Daoy (cell line): ENCODE measurements around the gene RAET1L. TPM values are rescaled to one million over a fixed set of nuclear protein-coding genes. Genes with fewer than 3 reads are reported as not detected.
"Not testable (repeated sequence)": the region's sequence is repeated elsewhere in the genome, so short reads cannot be mapped to it uniquely, and the experiment has no call there.

ENCODE experiments used
- DNase-seq: peaks from one replicate; pipeline ENCODE4 v3.0.0-alpha.2; 2015; ENCODE audit warnings: low read depth
- total RNA-seq: library from RNA; depleted of rRNA; stranded (reverse); fragments of >200 nt; shearing (Covaris generic); gene quantifications from 2 replicates; pipeline ENCODE4 v1.2.3, GENCODE V29; 2014

The RAET1L gene
- total RNA-seq, 1 experiment from 2014 or later = 1.1 TPM

GRCh38 chr6:150044621-150045145 is 19.4 kb upstream of the RAET1L start:
- no peak for DNase-seq

DNA sequence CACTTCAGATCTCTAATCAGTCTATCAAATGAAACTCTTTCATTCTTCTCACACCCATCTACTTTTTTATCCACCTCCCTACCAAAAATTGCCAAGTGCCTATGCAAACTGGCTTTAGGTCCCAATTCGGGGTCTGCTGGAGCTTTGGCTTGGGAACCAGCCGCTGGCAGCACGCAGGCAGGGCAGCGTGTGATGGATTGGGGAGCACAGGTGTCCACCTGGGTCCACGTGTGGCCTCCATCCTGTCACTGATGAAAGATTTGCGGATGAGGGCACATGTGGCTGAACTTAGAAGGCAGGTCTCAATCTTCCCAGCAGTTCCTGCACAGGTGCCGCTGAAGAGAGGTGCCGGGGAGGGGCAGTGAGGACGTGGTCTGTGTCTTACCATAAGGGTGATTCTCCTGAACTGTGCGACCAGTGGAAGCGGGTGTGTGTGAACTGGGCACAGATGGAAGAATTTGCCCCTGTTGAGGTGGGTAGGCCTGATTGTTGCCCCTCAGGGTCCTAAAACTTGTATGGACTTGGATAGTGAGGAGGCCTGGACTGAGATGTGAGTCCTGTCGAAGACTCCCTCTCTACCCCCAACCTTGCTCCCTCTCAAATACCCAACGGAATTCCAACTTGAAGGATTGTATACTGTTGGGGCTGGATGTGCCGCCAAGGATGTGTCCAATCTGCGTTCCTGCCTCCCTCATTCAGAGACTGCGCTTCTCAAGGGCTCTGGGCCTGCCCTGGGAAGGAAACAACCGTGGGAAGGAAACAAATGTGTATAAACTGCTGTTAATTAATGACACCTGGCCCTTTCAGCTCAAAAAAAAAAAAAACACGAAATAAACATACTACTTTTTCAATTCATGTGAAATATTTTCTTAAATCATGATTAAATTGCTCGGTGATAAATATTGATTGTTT is 18.4 kb upstream of the RAET1L start:
- no peak for DNase-seq

GRCh38 chr6:150043096-150043495 is 17.8 kb upstream of the RAET1L start:
- DNase-seq = no peak

DNA sequence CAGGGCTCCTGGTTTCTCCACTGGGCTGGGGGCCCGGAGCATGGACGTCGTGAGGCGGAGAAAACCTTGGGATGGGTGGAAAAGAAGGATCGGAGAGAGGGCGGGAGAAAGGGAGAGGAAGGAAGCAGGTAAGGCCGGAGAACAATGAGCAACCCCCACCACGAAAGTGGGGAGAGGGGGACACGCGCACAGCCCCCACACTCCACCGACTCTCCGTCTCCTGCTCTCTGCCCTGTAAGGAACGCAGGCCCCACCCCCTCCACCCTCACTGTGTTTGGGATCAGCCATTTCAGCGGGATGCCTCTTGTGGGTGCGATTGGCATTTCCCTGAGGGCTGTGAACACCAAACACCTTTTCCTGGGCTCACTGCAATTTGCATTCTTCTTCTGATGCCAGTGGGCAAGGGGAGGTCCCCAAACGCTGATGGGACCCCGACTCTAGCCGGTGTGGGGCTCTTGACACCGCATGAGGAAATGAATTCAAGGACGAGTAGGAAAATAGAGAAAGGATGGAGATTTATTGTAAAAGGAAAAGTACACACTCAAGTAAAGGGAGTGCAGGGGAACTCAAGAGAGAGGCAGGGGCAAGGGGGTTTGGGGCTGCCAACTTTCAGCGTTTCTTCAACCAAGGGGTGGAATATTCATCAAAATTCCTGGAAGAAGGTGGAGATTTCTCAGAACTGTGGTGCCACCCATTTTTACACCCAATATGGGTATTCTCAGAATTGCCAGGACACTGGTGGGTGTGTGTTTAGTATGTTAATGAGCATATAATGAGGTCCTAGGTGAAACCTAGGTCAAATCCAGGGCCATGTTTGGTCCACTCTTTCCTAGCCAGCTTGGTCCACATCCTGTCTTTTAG is 13.1 kb upstream of the RAET1L start:
- DNase-seq = peak; percentile 51

- DNase-seq = peak; percentile 21
These were observed 12.3 kb upstream of the RAET1L start for GRCh38 chr6:150037526-150038201.

- no peak for DNase-seq
These were observed 10.7 kb upstream of the RAET1L start for GRCh38 chr6:150036081-150036480.

- DNase-seq = no peak
These were observed 8.0 kb upstream of the RAET1L start for GRCh38 chr6:150033207-150033771.

DNA sequence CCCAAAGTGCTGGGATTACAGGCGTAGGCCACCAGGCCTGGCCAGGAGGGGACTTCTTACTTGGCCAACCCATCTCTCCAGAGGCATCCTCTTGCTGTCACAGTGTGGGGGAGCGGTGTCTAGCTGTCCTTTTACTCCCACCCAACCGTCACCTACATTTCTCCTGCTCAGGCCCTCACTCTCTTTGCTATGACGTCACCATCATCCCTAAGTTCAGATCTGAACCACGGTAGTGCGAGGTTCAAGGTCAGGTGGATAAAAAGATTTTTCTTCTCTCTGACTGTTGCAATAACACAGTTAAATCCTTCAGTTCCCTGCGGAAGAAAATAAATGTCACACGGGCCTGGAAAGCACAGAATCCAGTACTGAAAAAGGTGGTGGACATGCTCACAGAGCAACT is 7.3 kb upstream of the RAET1L start:
- DNase-seq = no peak

DNA sequence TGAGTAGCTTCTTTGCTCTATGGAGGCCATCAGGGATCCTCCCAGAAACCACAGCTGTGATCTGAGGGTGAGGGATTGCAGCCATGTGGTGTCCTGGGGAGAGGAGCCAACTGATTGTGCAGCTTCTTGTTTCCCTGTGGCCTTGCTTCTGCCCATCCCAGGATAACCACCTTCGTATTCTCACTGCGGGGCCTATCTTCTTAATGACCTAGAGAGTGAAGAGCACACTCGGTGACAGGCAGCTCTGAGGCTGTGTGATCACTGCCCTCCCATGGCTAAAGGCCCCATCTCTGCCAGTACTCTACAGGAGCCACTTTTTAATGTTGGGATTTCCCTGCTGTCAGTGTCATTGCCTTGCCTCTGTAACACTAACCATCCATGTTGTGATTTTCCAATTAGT is 5.3 kb upstream of the RAET1L start:
- DNase-seq = no peak

- DNase-seq = no peak
These were observed 4.4 kb upstream of the RAET1L start for GRCh38 chr6:150029749-150030148.

GRCh38 chr6:150029276-150029675 is 3.9 kb upstream of the RAET1L start:
- DNase-seq = no peak

DNA sequence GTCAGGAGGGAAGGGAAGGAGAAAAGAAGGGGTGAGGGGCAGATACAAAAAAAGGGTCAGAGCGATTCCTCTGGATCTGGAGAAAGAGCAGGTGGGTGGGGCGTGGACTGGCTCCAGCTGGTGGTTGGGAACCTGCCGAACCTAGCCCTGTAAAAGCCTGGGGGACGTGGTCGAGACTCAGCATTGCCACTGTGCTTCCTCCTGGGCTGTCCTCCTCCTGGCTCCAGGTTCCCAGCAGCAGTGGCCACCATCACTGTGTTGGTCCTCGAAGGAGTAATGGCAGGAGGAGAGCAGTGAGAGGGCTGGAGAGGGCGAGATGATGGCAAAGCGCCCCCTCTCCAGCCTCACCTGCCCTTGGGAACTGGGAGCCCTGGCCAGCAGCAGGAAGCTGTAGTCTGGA is 3.5 kb upstream of the RAET1L start:
- no peak for DNase-seq

DNA sequence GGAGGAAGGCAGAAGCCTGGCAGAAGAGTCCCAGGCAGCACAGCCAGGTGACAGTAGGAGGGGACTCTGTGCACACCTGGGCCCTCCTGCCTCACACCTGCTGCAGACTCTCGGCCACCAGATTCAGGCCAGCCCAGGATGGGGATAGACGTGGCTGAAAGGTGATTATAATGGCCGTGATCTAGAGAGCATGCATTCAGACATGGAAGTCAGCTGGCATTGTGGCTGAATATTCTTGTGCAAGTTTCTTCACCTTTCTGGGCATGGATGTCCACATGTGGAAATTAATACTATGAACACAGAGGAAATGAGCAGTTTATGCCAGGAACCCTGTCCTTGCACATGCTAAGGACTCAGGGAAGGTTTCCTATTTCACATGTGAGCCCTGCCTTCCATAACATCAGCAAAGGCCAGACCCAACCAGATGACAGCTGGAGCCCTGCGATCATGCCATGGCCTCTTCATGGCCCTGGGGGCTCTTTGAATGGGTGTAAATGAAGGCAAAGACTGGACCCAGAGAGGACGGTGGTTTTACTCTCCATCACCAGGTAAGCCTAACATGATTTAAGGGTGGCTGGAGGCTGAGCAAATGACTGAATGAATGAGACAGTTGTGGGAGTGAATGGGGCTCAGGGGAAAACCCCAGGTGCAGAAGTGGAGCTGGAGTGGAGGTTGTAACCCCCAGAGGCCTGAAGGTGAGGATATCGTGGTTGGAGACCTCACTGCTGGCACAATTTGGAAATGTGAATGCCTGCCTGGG is 2.7 kb upstream of the RAET1L start:
- DNase-seq = no peak

DNA sequence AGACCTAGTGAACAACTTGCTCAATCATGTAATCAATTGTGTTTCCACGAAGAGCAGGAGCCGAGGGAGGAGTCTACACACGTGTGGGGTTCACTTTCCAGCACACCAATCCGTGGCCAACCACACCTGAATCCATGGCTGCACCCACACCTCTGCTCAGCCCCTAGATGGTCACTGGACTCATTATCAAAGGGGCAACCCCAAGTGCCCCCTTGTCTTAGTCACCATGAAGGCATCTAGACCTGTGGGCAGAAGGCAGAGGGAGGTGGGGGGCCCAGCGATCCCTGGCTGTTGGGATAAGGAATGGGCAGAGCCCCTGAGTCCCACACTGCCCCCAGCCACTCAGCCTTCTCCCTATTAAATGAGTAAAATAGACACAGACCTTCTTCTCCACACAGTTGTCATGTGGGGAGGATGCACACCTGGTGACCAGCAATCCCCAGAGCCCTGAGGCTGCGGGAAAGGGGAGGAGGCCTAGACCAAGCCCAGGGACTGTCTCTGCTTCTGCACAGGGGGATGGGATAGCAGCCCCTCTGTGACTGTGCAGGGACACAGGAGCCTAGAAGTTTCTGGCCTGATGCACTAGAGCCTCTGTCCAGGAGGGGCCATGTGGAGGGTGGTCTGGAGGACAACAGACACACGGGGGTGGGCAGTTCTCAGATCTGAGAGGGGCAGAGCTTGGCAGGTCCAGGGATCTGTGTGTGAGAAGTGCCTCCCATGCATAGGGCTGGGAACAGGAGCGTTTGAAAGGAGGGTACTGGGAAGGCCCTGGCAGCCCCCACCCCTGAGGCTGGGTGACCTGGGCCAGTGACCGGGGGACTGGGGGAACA is 1.9 kb upstream of the RAET1L start:
- DNase-seq = no peak

DNA sequence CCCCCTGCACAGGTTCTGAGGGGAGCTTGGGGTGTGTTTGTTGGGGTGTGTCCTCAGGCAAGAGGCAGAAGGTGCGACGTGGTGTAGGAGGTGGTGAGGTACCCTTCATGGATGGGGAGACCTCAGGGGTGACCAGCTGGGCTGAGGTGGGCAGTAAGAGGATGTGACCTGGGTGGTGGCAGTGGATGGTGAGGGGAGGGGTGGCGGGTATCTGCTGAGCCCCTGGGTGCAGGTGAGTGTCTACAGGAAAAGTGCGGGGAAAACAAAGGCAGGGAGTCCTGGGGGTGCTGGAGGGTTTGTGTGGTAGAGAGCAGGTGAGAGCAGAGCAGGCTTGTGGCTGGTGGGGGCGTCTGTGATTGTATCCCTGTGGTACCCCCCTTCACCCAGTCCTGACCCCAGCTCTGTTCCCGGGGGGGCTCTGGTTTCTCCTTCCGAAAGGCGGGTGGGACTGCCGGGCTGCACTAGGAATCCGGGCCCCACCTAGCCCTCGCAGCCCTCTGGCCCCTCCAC is 631 bp downstream of the RAET1L start:
- no peak for DNase-seq

- DNase-seq = not testable (repeated sequence)
These were observed 1.3 kb downstream of the RAET1L start for GRCh38 chr6:150024021-150024420.

DNA sequence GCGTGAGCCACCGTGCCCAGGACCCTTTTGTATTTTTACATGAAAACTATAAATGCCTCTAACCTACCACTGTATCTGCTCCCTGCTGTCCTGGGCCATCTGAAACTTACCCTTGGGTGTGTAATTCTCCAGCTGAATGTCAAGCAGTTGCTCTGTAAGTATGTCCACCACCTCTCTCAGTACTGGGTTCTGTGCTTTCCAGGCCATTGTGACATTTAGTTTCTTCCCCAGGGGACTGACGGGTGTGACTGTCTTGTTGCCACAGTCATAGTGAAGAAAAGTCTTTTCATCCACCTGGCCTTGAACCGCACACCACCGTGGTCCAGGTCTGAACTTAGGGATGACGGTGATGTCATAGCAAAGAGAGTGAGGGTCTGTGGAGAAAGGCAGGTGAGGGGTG is 3.5 kb downstream of the RAET1L start:
- not testable (repeated sequence) for DNase-seq

DNA sequence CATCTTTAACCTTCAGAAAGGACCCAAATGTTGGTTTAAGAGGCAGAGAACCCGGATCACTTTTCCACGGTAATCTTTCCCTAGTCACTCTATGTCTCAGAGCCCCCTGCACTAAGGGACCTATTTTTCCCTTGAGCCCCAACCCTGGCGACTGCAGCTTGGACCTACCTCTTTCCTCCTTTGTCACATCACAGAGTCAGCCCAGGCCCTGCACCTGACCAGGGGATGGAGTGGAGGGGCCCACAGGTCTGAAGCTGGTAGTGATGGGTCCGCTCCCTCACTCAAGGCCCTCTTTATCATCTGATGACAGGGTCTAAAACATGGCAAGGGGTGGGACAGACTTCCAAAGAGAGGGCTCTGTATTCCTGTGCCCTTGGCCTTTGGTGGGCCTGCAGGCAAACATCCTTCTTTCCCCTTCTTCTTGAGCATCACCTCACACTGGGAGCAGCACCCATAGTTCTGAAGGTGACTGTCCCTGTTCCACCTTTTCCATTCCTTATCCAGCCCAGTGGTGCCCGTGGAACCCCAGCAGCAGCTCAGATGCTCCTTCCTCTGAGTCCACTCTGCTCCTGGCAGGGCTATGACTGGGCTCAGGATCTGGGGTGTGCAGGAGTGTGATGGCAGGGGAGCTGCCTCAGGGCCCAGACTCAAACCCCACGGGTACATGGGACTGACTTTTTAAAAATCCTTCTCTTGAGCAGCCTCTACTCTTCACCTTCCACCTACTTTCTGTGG is 6.3 kb downstream of the RAET1L start:
- no peak for DNase-seq

GRCh38 chr6:150017186-150017521 is 8.2 kb downstream of the RAET1L start:
- DNase-seq = not testable (repeated sequence)
